IMR-90 (cell line): Measurements from ENCODE around the gene PRRC2B. TPM values are rescaled to one million over a fixed set of nuclear protein-coding genes. Genes with fewer than 3 reads are reported as not detected.

Experiments
- ATAC-seq: fragments of 200-7000 bp; cut with Tn5 transposase; 2 replicates; pipeline ENCODE4 v1.9.1; 2020; ENCODE audit warnings: low read depth, mild to moderate bottlenecking, moderate library complexity
- BruUV-seq: library from RNA; stranded (reverse); fragments of 400-500 nt; replicated peaks from 2 replicates; lab custom pipeline; 2021; lab: Mats Ljungman, UMichigan
- CTCF ChIA-PET: fragments of 300-600 bp; formaldehyde crosslinking; extraction: SDS; loops from one replicate; lab custom pipeline; 2021; ENCODE audit warnings: antibody characterized with exemption; lab: Yijun Ruan, JAX
- POLR2A ChIA-PET: fragments of 300-600 bp; sonication (Branson Sonifier 250); formaldehyde crosslinking; loops from one replicate; lab custom pipeline; 2022; ENCODE audit warnings: antibody characterized with exemption; ENCODE audit not compliant: unreplicated experiment; lab: Charles Lee
- DNase-seq: peaks from one replicate; pipeline ENCODE4 v3.0.0; 2013
- H2AFZ ChIP-seq: replicated peaks from 2 replicates; pipeline ENCODE3; 2013; ENCODE audit warnings: low read length, mild to moderate bottlenecking; ENCODE audit not compliant: poor library complexity
- H2AK5ac ChIP-seq: 2 replicates; pipeline ENCODE4 v1.6.1; 2013; ENCODE audit warnings: low read depth, low read length, inconsistent platforms
- H2AK9ac ChIP-seq: replicated peaks from 2 replicates; pipeline ENCODE3; 2013; ENCODE audit warnings: mild to moderate bottlenecking, low read depth, low read length, moderate library complexity; ENCODE audit not compliant: poor library complexity
- H2BK120ac ChIP-seq: 2 replicates; pipeline ENCODE4 v1.6.1; 2013; ENCODE audit warnings: low read depth, low read length, inconsistent platforms
- H2BK15ac ChIP-seq: 3 replicates; pipeline ENCODE4 v1.6.1; 2013; ENCODE audit warnings: low read depth, low read length, inconsistent platforms
- H2BK20ac ChIP-seq: 2 replicates; pipeline ENCODE4 v1.6.1; 2013; ENCODE audit warnings: low read depth, mild to moderate bottlenecking, inconsistent platforms, low read length, moderate library complexity
- H2BK5ac ChIP-seq: 2 replicates; pipeline ENCODE4 v1.6.1; 2013; ENCODE audit warnings: mild to moderate bottlenecking, low read depth, low read length, inconsistent platforms; ENCODE audit not compliant: poor library complexity, severe bottlenecking
- H3K14ac ChIP-seq: replicated peaks from 2 replicates; pipeline ENCODE4 v1.6.1; 2013; ENCODE audit warnings: low read depth, low read length, inconsistent platforms
- H3K18ac ChIP-seq: 2 replicates; pipeline ENCODE4 v1.6.1; 2013; ENCODE audit warnings: low read depth, low read length, control low read depth
- H3K23ac ChIP-seq: 2 replicates; pipeline ENCODE4 v1.6.1; 2013; ENCODE audit warnings: low read depth, low read length, inconsistent platforms
- H3K27ac ChIP-seq: 2 replicates; pipeline ENCODE4 v1.5.1; 2013; ENCODE audit warnings: mild to moderate bottlenecking, control low read depth, low read length; ENCODE audit not compliant: insufficient read depth
- H3K27me3 ChIP-seq: 2 replicates; pipeline ENCODE4 v1.6.1; 2013; ENCODE audit warnings: low read length; ENCODE audit not compliant: control insufficient read depth, insufficient read depth
- H3K36me3 ChIP-seq: 2 replicates; pipeline ENCODE4 v1.6.1; 2013; ENCODE audit warnings: low read length, mixed read lengths; ENCODE audit not compliant: control insufficient read depth, insufficient read depth
- H3K4ac ChIP-seq: 2 replicates; pipeline ENCODE4 v1.6.1; 2013; ENCODE audit warnings: low read depth, low read length, inconsistent platforms
- H3K4me1 ChIP-seq: 2 replicates; pipeline ENCODE4 v1.6.1; 2013; ENCODE audit warnings: low read length, mixed read lengths; ENCODE audit not compliant: control insufficient read depth, insufficient read depth
- H3K4me2 ChIP-seq: 2 replicates; pipeline ENCODE4 v1.6.1; 2013; ENCODE audit warnings: low read depth, mild to moderate bottlenecking, control low read depth, low read length, moderate library complexity
- H3K4me3 ChIP-seq: 2 replicates; pipeline ENCODE4 v1.5.1; 2013; ENCODE audit warnings: low read depth, mild to moderate bottlenecking, control low read depth, low read length, moderate library complexity; ENCODE audit not compliant: insufficient read depth
- H3K56ac ChIP-seq: 2 replicates; pipeline ENCODE4 v1.6.1; 2013; ENCODE audit warnings: low read length, inconsistent platforms; ENCODE audit not compliant: insufficient read depth; ENCODE audit errors: extremely low read depth
- H3K79me1 ChIP-seq, 2 experiments: 2 replicates each; pipeline ENCODE4 v1.6.1; 2013; ENCODE audit warnings: low read length in 2 of 2, inconsistent platforms in 1 of 2, low read depth in 1 of 2
- H3K9ac ChIP-seq: 2 replicates; pipeline ENCODE4 v1.6.1; 2013; ENCODE audit warnings: low read depth, low read length, control low read depth
- H3K9me1 ChIP-seq: 2 replicates; pipeline ENCODE4 v1.6.1; 2013; ENCODE audit warnings: low read length, inconsistent platforms; ENCODE audit not compliant: insufficient read depth
- H3K9me3 ChIP-seq: 2 replicates; pipeline ENCODE4 v1.6.1; 2013; ENCODE audit warnings: low read length; ENCODE audit not compliant: control insufficient read depth, insufficient read depth
- H4K20me1 ChIP-seq: 2 replicates; pipeline ENCODE4 v1.6.1; 2013; ENCODE audit warnings: low read length, inconsistent platforms; ENCODE audit not compliant: insufficient read depth
- H4K5ac ChIP-seq: 2 replicates; pipeline ENCODE4 v1.6.1; 2013; ENCODE audit warnings: mild to moderate bottlenecking, low read depth, low read length, control low read depth
- H4K8ac ChIP-seq, 2 experiments: 2 replicates each; pipeline ENCODE4 v1.6.1; 2013; ENCODE audit warnings: low read depth in 2 of 2, low read length in 2 of 2, control low read depth in 1 of 2, inconsistent platforms in 1 of 2
- H4K91ac ChIP-seq: 2 replicates; pipeline ENCODE4 v1.6.1; 2013; ENCODE audit warnings: low read depth, low read length, inconsistent platforms; ENCODE audit not compliant: insufficient read depth
- BHLHE40 ChIP-seq: fragments of 150-350 bp; IDR thresholded peaks from 2 replicates; pipeline ENCODE4 v1.6.1; 2016; ENCODE audit warnings: mild to moderate bottlenecking, low read depth, low read length
- CEBPB ChIP-seq: IDR thresholded peaks from 2 replicates; pipeline ENCODE4 v1.6.1; 2012; ENCODE audit warnings: low read depth, low read length, improper control_type of control experiment
- CHD1 ChIP-seq: IDR thresholded peaks from 2 replicates; pipeline ENCODE4 v1.6.1; 2012; ENCODE audit warnings: low read depth, low read length, improper control_type of control experiment
- CTCF ChIP-seq: conservative IDR thresholded peaks from 2 replicates; pipeline ENCODE4 v1.5.1; 2012; ENCODE audit warnings: mild to moderate bottlenecking, low read depth, low read length, improper control_type of control experiment
- ELK1 ChIP-seq: fragments of 150-350 bp; IDR thresholded peaks from 2 replicates; pipeline ENCODE4 v1.6.1; 2016; ENCODE audit warnings: low read depth, mild to moderate bottlenecking, low read length, moderate library complexity, borderline replicate concordance
- FOS ChIP-seq: fragments of 150-350 bp; IDR thresholded peaks from 2 replicates; pipeline ENCODE4 v1.6.1; 2016; ENCODE audit warnings: low read depth, low read length
- MAFK ChIP-seq: IDR thresholded peaks from 2 replicates; pipeline ENCODE4 v1.6.1; 2012; ENCODE audit warnings: low read depth, low read length, improper control_type of control experiment
- MAZ ChIP-seq: IDR thresholded peaks from 2 replicates; pipeline ENCODE4 v1.6.1; 2012; ENCODE audit warnings: low read depth, mild to moderate bottlenecking, low read length, improper control_type of control experiment, moderate library complexity, borderline replicate concordance
- MXI1 ChIP-seq: IDR thresholded peaks from 2 replicates; pipeline ENCODE4 v1.6.1; 2012; ENCODE audit warnings: low read depth, mild to moderate bottlenecking, low read length, moderate library complexity, borderline replicate concordance
- NFE2L2 ChIP-seq: fragments of 150-350 bp; IDR thresholded peaks from 2 replicates; pipeline ENCODE4 v1.6.1; 2016; ENCODE audit warnings: low read depth, mild to moderate bottlenecking, low read length
- POLR2A ChIP-seq: IDR thresholded peaks from 2 replicates; pipeline ENCODE4 v1.6.1; 2012; ENCODE audit warnings: mild to moderate bottlenecking, low read depth, low read length
- RAD21 ChIP-seq: IDR thresholded peaks from 2 replicates; pipeline ENCODE4 v1.6.1; 2012; ENCODE audit warnings: low read length, improper control_type of control experiment
- RCOR1 ChIP-seq: IDR thresholded peaks from 2 replicates; pipeline ENCODE4 v1.6.1; 2012; ENCODE audit warnings: mild to moderate bottlenecking, low read length, improper control_type of control experiment; ENCODE audit not compliant: insufficient replicate concordance
- RFX5 ChIP-seq: IDR thresholded peaks from 2 replicates; pipeline ENCODE4 v1.8.0; 2012; ENCODE audit warnings: low read depth, mild to moderate bottlenecking, low read length, moderate library complexity
- SMC3 ChIP-seq: fragments of 150-350 bp; IDR thresholded peaks from 2 replicates; pipeline ENCODE4 v1.6.1; 2016; ENCODE audit warnings: low read depth, mild to moderate bottlenecking, antibody characterized with exemption, low read length, moderate library complexity
- USF2 ChIP-seq: fragments of 150-350 bp; IDR thresholded peaks from 2 replicates; pipeline ENCODE4 v1.6.1; 2017; ENCODE audit warnings: mild to moderate bottlenecking, antibody characterized with exemption, low read length, low read depth
- WGBS, 2 experiments: methylation state at CpG; one replicate each; pipeline versions ENCODE4 v1.1.5 to v1.1.7; 2013; ENCODE audit warnings: missing lambda C conversion rate in 2 of 2; ENCODE audit not compliant: insufficient read length in 1 of 2; ENCODE audit errors: extremely low coverage in 2 of 2; 5-methylcytosine and 5-hydroxymethylcytosine counted together
- dilution Hi-C: fragments of 300-500 bp; cut with HindIII; formaldehyde crosslinking; loops from one replicate; pipeline ENCODE4 v1.14.3; 2018; ENCODE audit warnings: low sequenced_read_pairs; ENCODE audit not compliant: unreplicated experiment
- in situ Hi-C: fragments of 300-500 bp; cut with MboI; formaldehyde crosslinking; loops from 3 replicates; pipeline ENCODE4 v1.14.3; 2019; ENCODE audit warnings: low sequenced_read_pairs, inconsistent platforms, mixed read lengths
- intact Hi-C: fragments of 100-400 bp; cut with micrococcal nuclease; formaldehyde crosslinking; loops from 2 replicates; pipeline ENCODE4 v1.10.0; 2022
- polyA plus RNA-seq, 3 experiments: library from polyadenylated mRNA; depleted of rRNA; stranded (reverse); fragments of >200 nt; gene quantifications; 2 replicates each; pipeline ENCODE4 v1.2.3, GENCODE V29; 2012; ENCODE audit warnings: low replicate concordance in 1 of 3
- total RNA-seq: library from RNA; depleted of rRNA; stranded (reverse); fragments of >200 nt; gene quantifications from 2 replicates; pipeline ENCODE4 v1.2.3, GENCODE V29; 2012

Gene PRRC2B
- total and polyA plus RNA-seq, 2 of the 4 experiments (the other 2 are of a cell fraction), result 19.4 to 39.1 TPM

GRCh38 chr9:131468031-131468430, 74.1 kb downstream of the PRRC2B start:
- H3K9ac ChIP-seq, result no peak overlapping the region
- no CpG with 5 or more reads among the region's 4 CpGs for WGBS, 2 experiments
- no peak overlapping the region for H3K4me3 ChIP-seq
- no peak overlapping the region for H3K14ac ChIP-seq
- no peaks in the 10 kb centered on the region for H3K27me3 ChIP-seq
- no peak overlapping the region for H3K27ac ChIP-seq
- H3K4me2 ChIP-seq, result no peak overlapping the region
- H2AFZ ChIP-seq, result no peak overlapping the region
- ChIA-PET POLR2A (no interaction called here), CTCF (no interaction called here)
- no peak overlapping the region for H3K23ac ChIP-seq
- peaks cover 68% of the 10 kb centered on the region for H3K36me3 ChIP-seq
- ATAC-seq (no peak), DNase-seq (no peak)
- H4K91ac ChIP-seq, result no peak overlapping the region
- no peak for TF ChIP-seq RAD21
- TF ChIP-seq RCOR1, result no peak
- no peak for TF ChIP-seq RFX5
- TF ChIP-seq MAZ, result no peak
- TF ChIP-seq CTCF, result no peak
- TF ChIP-seq MAFK, result no peak
- no peak for TF ChIP-seq SMC3
- no peak for TF ChIP-seq CHD1
- no peak for TF ChIP-seq ELK1
- no peak for TF ChIP-seq NFE2L2
- TF ChIP-seq FOS, result no peak
- TF ChIP-seq MXI1, result no peak
- no peak for TF ChIP-seq POLR2A
- TF ChIP-seq BHLHE40, result no peak
- no peak for TF ChIP-seq USF2
- no peak for TF ChIP-seq CEBPB
- dilution Hi-C loops, result no loop called here
- no peak overlapping the region for H3K4ac ChIP-seq
- in situ Hi-C loops, result loop anchor here (10.0 kb wide), 1 partner anchor 333 kb away; no protein-coding TSS in a partner anchor
- H2BK5ac ChIP-seq, result no peak overlapping the region
- no peak overlapping the region for H2BK120ac ChIP-seq
- no peak overlapping the region for H4K8ac ChIP-seq
- no peak overlapping the region for H4K5ac ChIP-seq
- no peaks in the 10 kb centered on the region for H3K4me1 ChIP-seq
- no peaks in the 10 kb centered on the region for H3K9me3 ChIP-seq
- no peak overlapping the region for H2AK5ac ChIP-seq
- no peak overlapping the region for H3K56ac ChIP-seq
- no TSS peak for BruUV-seq
- intact Hi-C loops, result no loop called here
- H3K79me1 ChIP-seq, result peaks cover 41 to 57% of the 10 kb centered on the region in 2 experiments
- H4K20me1 ChIP-seq, result peaks cover 39% of the 10 kb centered on the region
- H2BK20ac ChIP-seq, result no peak overlapping the region
- no peak overlapping the region for H2BK15ac ChIP-seq
- no peak overlapping the region for H2AK9ac ChIP-seq
- no peaks in the 10 kb centered on the region; the same call in 1 of the 2 replicates for H3K9me1 ChIP-seq
- H3K18ac ChIP-seq, result no peak overlapping the region
